Hepatocyte (in vitro differentiated cells): ENCODE measurements around the gene RNF166. TPM values are rescaled to one million over a fixed set of nuclear protein-coding genes. Genes with fewer than 3 reads are reported as not detected.
A peak's percentile ranks its signal among the peaks of the same experiment; 100 is the strongest.

Source experiments
- DNase-seq: peaks from one replicate; pipeline ENCODE4 v3.0.0-alpha.2; 2016; ENCODE audit warnings: low spot score
- H2AFZ ChIP-seq: fragments of 200-600 bp; sonication (generic); 2 replicates; pipeline ENCODE4 v1.6.0; 2016; ENCODE audit warnings: antibody characterized with exemption, mild to moderate bottlenecking
- H3K27ac ChIP-seq: fragments of 200-600 bp; sonication (generic); 2 replicates; pipeline ENCODE4 v1.5.1; 2016; ENCODE audit warnings: mild to moderate bottlenecking
- H3K27me3 ChIP-seq: fragments of 200-600 bp; sonication (generic); 2 replicates; pipeline ENCODE4 v1.6.1; 2016
- H3K36me3 ChIP-seq: fragments of 200-600 bp; sonication (generic); replicated peaks from 2 replicates; pipeline ENCODE4 v1.5.1; 2016; ENCODE audit warnings: low read depth; ENCODE audit not compliant: insufficient read depth
- H3K4me1 ChIP-seq: fragments of 200-600 bp; sonication (generic); 2 replicates; pipeline ENCODE4 v1.5.1; 2016; ENCODE audit warnings: mild to moderate bottlenecking, moderate library complexity; ENCODE audit not compliant: insufficient read depth
- H3K4me2 ChIP-seq: fragments of 200-600 bp; sonication (generic); 2 replicates; pipeline ENCODE4 v1.6.0; 2016
- H3K4me3 ChIP-seq: fragments of 200-600 bp; sonication (generic); 2 replicates; pipeline ENCODE4 v1.5.1; 2016; ENCODE audit warnings: mild to moderate bottlenecking
- H3K79me2 ChIP-seq: fragments of 200-600 bp; sonication (generic); 2 replicates; pipeline ENCODE4 v1.6.0; 2017; ENCODE audit warnings: mild to moderate bottlenecking
- H3K9me2 ChIP-seq: fragments of 200-600 bp; sonication (generic); replicated peaks from 2 replicates; pipeline ENCODE4 v1.6.0; 2017; ENCODE audit warnings: mild to moderate bottlenecking; ENCODE audit not compliant: insufficient read depth
- H3K9me3 ChIP-seq: fragments of 200-600 bp; sonication (generic); 2 replicates; pipeline ENCODE4 v1.5.1; 2016; ENCODE audit warnings: low read depth, mild to moderate bottlenecking
- H4K20me1 ChIP-seq: fragments of 200-600 bp; sonication (generic); 2 replicates; pipeline ENCODE4 v1.6.0; 2016; ENCODE audit warnings: mild to moderate bottlenecking; ENCODE audit not compliant: insufficient read depth, poor library complexity, severe bottlenecking
- EZH2 ChIP-seq: fragments of 200-600 bp; sonication (generic); IDR thresholded peaks from 2 replicates; pipeline ENCODE4 v1.6.1; 2016; ENCODE audit warnings: antibody characterized with exemption, mild to moderate bottlenecking, borderline replicate concordance
- EZH2phosphoT487 ChIP-seq: fragments of 200-600 bp; sonication (generic); IDR thresholded peaks from one replicate; pipeline ENCODE4 v1.6.1; 2018; ENCODE audit warnings: antibody characterized with exemption, mild to moderate bottlenecking, low read depth, moderate library complexity; ENCODE audit not compliant: unreplicated experiment, severe bottlenecking
- WGBS: methylation state at CpG from one replicate; pipeline ENCODE4 v1.1.6; 2016; ENCODE audit warnings: low lambda C conversion rate; ENCODE audit errors: missing lambda C conversion rate; 5-methylcytosine and 5-hydroxymethylcytosine counted together
- polyA plus RNA-seq: library from polyadenylated mRNA; unstranded; fragments of >200 nt; fragmentation: Nextera tagmentation; extraction: Ambion mirVana; gene quantifications from 2 replicates; pipeline ENCODE4 v1.2.1, GENCODE V29; 2016
- total RNA-seq: library from RNA; depleted of rRNA; stranded (reverse); fragments of >200 nt; gene quantifications from 2 replicates; pipeline ENCODE4 v1.2.3, GENCODE V29; 2014
- TF ChIP-seq, protein P1 (sequence below): fragments of 200-600 bp; sonication (generic); IDR thresholded peaks from 2 replicates; pipeline ENCODE4 v1.5.1; 2016; ENCODE audit warnings: antibody characterized with exemption, mild to moderate bottlenecking; ENCODE audit not compliant: poor library complexity

The RNF166 gene
- total and polyA plus RNA-seq, 2 experiments from 2014 or later, result 10.1 to 16.8 TPM

DNA sequence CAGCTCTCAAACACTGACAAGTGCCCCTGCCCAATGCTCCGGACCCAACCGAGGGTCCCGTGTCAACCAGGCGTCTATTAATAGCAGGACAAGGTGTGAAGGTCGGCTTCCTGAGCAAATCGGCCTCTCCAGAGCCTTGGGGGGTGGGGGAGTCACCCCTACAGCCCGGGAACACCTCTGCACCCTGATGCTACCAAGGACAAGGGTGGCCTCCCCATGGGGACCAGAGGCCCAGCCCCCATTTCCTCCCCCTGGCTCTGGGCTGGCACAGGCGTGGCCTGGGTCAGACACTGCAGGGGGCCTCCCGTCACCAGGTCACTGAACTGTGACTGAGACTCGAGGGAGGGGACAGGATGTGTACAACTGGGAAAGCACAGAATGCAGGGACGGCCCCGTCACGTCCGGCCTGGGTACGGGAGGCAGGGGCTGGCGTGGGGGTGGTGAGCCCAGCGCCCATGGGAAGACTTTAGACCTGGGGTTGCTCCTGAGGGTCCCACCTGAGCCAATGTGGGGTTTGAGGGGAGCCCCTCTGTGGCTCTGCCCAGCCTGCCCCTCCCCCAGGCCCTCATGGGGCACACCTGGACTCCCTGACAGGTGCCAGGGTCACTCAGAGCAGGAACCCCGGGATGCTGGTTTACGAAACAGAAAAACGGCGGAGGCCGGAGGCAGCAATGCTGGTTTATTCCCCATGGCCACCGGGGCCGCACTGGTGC, 54.8 kb downstream of the RNF166 start:
- DNase-seq, result peak; percentile 73
- H3K36me3 ChIP-seq, result no peaks in the 10 kb centered on the region
- H3K4me3 ChIP-seq, result peak overlapping the region; percentile 82
- no peak for TF ChIP-seq EZH2phosphoT487
- no peak for TF ChIP-seq EZH2
- TF ChIP-seq, protein P1, sequence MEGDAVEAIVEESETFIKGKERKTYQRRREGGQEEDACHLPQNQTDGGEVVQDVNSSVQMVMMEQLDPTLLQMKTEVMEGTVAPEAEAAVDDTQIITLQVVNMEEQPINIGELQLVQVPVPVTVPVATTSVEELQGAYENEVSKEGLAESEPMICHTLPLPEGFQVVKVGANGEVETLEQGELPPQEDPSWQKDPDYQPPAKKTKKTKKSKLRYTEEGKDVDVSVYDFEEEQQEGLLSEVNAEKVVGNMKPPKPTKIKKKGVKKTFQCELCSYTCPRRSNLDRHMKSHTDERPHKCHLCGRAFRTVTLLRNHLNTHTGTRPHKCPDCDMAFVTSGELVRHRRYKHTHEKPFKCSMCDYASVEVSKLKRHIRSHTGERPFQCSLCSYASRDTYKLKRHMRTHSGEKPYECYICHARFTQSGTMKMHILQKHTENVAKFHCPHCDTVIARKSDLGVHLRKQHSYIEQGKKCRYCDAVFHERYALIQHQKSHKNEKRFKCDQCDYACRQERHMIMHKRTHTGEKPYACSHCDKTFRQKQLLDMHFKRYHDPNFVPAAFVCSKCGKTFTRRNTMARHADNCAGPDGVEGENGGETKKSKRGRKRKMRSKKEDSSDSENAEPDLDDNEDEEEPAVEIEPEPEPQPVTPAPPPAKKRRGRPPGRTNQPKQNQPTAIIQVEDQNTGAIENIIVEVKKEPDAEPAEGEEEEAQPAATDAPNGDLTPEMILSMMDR, result no peak
- H3K9me3 ChIP-seq, result no peaks in the 10 kb centered on the region
- H4K20me1 ChIP-seq, result peaks cover 6% of the 10 kb centered on the region
- H2AFZ ChIP-seq, result no peak overlapping the region
- H3K27ac ChIP-seq, result peak overlapping the region; percentile 91
- 55% methylated on average over 23 of the region's 24 CpGs for WGBS
- H3K79me2 ChIP-seq, result peaks cover 15% of the 10 kb centered on the region
- H3K4me1 ChIP-seq, result peaks cover 15% of the 10 kb centered on the region
- no peaks in the 10 kb centered on the region for H3K27me3 ChIP-seq
- H3K9me2 ChIP-seq, result no peaks in the 10 kb centered on the region
- peak overlapping the region; percentile 99 for H3K4me2 ChIP-seq

DNA sequence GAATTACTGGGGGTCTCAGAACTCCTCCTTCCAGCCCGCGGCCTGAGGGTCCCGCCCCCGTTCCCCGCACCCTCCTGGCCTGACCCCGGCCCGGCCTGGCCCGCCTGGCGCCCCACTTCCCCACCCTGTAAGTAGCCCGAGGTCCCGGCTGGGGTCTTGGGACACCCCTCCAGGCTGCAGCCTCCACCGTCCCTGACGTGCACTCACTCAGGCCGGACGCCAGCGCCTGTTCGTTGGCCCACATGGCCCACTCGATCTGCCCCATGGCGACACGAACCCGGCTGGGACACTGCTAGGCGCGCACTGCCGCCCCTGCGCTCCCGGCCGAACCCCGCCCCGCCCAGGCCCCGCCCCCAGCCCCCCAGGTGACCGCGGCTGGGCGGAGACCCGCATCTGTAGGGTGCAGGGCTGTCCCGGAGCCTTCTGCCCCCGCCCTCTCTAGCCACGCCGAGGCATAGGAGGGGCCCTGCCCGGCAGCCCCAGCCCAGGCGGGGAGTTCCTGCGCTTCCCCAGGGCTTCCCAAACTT, 55.4 kb downstream of the RNF166 start, which contains the start of gene CYBA:
Gene CYBA (minus strand): TSS at position 305 of the 527 bp plus-strand sequence. CDS start 40 bp downstream, at position 265.
- H3K27ac ChIP-seq, result peak within 1 kb of the TSS; percentile 91
- H4K20me1 ChIP-seq, result peaks cover 6% of the 10 kb centered on the region
- H3K36me3 ChIP-seq, result no peaks in the 10 kb centered on the region
- H3K4me2 ChIP-seq, result peak within 1 kb of the TSS; percentile 99
- H3K4me1 ChIP-seq, result peaks cover 15% of the 10 kb centered on the region
- H3K79me2 ChIP-seq, result peaks cover 15% of the 10 kb centered on the region
- DNase-seq, result peak; percentile 88
- no peaks in the 10 kb centered on the region for H3K27me3 ChIP-seq
- H2AFZ ChIP-seq, result peak within 1 kb of the TSS; percentile 37
- 6% methylated on average over 10 of the region's 41 CpGs for WGBS
- H3K4me3 ChIP-seq, result peak within 1 kb of the TSS; percentile 82
- H3K9me2 ChIP-seq, result no peaks in the 10 kb centered on the region
- TF ChIP-seq, protein P1, result no peak
- TF ChIP-seq EZH2phosphoT487 (no peak), EZH2 (no peak)
- H3K9me3 ChIP-seq, result no peaks in the 10 kb centered on the region

DNA sequence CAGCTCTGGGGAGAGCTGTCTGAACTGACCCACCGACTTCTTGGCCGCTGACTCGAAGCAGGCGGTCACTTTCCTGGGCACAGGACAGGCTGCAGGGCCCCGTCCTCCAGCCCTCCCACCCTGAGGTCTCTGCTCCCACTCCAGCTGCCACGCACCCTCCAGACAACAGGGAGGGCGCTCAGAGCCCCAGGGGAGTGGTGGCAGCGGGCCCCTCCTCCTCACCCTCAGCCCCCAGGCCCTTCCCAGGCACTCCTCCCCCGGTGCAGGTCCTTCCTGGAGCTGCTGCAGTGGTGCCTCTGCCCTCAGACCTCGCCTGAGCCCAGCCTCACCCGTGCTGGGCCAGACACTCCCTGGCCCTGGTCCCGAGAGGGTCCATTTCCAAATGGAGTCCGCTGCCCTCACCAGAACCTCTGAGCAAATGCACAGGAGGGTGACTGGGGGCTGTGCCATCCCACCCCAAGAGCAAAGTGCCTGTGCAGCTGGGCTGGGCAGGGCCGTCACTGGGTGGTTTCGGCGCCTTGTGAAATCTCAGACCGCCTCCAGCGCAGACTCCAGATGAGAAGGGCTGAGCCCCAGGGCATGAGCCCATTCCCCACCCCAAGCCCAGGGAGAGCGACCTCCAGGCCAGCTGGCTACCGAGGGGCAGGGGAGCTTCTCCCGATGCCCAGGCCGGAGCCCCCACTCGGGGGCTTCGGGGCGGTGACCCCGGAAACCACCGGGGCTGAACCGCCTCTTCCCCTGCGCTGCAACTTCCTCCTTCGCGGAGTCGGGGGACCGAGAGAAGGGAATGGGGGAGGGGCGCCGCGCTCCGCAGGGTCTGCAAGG, 56.1 kb downstream of the RNF166 start:
- Histone ChIP-seq H3K27ac (peak overlapping the region; percentile 91), H2AFZ (peak overlapping the region; percentile 37), H3K36me3 (no peaks in the 10 kb centered on the region), H3K4me1 (peaks cover 15% of the 10 kb centered on the region), H4K20me1 (peaks cover 6% of the 10 kb centered on the region), H3K4me2 (peak overlapping the region; percentile 99), H3K9me2 (no peaks in the 10 kb centered on the region), H3K9me3 (no peaks in the 10 kb centered on the region), H3K79me2 (peaks cover 15% of the 10 kb centered on the region), H3K27me3 (no peaks in the 10 kb centered on the region), H3K4me3 (peak overlapping the region; percentile 82)
- TF ChIP-seq EZH2, result no peak
- TF ChIP-seq, protein P1, result no peak
- no peak for TF ChIP-seq EZH2phosphoT487
- 13% methylated on average over 21 of the region's 37 CpGs for WGBS
- DNase-seq, result peak; percentile 56
